B cell (primary cell): ENCODE results near the gene ATP8B3.

Source experiments
- EZH2 ChIP-seq: IDR thresholded peaks from 2 replicates; pipeline ENCODE4 v1.6.1; 2012; ENCODE audit warnings: borderline replicate concordance, low read depth, mild to moderate bottlenecking, moderate library complexity, low read length; ENCODE audit not compliant: insufficient read depth, poor library complexity, severe bottlenecking
- TF ChIP-seq, protein P1 (sequence below): fragments of 200-600 bp; IDR thresholded peaks from one replicate; pipeline ENCODE4 v1.8.0; 2022; ENCODE audit warnings: antibody characterized with exemption, mild to moderate bottlenecking

DNA sequence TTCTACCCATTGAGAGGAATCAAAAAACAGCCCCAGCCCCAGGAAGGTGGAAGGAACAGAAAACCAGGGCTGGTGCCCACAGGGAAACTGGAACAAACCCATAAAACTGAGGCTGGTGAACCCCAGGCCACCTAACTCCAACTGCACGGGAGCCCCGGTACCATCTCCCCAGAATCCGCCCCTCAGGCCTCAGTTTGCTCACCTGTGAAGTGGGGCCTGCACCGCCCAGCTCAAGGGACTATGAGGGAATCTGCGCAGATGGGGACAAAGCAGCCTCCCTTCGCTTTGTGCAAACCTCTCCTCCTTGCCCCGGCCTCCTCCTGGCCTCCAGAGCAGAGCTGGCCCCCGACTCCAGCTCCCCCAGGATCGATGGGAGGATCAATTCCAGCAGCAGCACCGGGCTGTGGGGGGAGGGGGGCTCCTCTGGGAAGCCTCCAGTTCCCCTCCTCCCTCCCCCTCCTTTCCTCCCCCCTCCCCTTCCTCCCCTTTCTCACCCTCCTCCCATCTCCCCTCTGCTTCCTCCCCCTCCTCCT, 67.9 kb downstream of the ATP8B3 start:
- TF ChIP-seq, protein P1, sequence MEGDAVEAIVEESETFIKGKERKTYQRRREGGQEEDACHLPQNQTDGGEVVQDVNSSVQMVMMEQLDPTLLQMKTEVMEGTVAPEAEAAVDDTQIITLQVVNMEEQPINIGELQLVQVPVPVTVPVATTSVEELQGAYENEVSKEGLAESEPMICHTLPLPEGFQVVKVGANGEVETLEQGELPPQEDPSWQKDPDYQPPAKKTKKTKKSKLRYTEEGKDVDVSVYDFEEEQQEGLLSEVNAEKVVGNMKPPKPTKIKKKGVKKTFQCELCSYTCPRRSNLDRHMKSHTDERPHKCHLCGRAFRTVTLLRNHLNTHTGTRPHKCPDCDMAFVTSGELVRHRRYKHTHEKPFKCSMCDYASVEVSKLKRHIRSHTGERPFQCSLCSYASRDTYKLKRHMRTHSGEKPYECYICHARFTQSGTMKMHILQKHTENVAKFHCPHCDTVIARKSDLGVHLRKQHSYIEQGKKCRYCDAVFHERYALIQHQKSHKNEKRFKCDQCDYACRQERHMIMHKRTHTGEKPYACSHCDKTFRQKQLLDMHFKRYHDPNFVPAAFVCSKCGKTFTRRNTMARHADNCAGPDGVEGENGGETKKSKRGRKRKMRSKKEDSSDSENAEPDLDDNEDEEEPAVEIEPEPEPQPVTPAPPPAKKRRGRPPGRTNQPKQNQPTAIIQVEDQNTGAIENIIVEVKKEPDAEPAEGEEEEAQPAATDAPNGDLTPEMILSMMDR: no peak
- no peak for TF ChIP-seq EZH2
